ENCODE measurements around the gene CALN1. TPM values are rescaled to one million over a fixed set of nuclear protein-coding genes. Genes with fewer than 3 reads are reported as not detected.

The CALN1 gene
- total RNA-seq, 1 donor from 2014 or later: not detected

DNA sequence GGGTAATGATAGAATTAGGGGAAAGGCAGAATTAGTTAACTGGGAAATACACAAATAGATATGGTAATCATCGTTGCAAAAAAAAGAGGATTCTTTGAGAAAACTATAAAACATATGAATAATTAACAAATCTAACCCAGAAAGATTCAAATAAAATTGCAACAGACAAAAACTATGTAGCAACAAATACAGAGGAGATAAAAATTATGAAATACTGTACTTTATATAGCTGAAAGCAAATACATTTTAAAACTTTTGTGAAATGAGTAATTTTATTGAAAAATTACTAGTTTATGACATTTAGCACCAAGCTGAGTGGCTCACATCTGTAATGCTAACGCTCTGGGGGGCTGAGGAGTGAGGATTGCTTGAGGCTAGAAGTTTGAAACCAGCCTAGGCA is 356.7 kb downstream of the CALN1 start:
- DNase-seq (ENCODE audit: low read depth): no peak
- no peak overlapping the region for H3K4me3 ChIP-seq (ENCODE audit: low read depth, low read length)
- TF ChIP-seq, protein P1, sequence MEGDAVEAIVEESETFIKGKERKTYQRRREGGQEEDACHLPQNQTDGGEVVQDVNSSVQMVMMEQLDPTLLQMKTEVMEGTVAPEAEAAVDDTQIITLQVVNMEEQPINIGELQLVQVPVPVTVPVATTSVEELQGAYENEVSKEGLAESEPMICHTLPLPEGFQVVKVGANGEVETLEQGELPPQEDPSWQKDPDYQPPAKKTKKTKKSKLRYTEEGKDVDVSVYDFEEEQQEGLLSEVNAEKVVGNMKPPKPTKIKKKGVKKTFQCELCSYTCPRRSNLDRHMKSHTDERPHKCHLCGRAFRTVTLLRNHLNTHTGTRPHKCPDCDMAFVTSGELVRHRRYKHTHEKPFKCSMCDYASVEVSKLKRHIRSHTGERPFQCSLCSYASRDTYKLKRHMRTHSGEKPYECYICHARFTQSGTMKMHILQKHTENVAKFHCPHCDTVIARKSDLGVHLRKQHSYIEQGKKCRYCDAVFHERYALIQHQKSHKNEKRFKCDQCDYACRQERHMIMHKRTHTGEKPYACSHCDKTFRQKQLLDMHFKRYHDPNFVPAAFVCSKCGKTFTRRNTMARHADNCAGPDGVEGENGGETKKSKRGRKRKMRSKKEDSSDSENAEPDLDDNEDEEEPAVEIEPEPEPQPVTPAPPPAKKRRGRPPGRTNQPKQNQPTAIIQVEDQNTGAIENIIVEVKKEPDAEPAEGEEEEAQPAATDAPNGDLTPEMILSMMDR (conservative IDR thresholded peaks at IDR 0.05; ENCODE audit: low read depth, low read length): no peak

DNA sequence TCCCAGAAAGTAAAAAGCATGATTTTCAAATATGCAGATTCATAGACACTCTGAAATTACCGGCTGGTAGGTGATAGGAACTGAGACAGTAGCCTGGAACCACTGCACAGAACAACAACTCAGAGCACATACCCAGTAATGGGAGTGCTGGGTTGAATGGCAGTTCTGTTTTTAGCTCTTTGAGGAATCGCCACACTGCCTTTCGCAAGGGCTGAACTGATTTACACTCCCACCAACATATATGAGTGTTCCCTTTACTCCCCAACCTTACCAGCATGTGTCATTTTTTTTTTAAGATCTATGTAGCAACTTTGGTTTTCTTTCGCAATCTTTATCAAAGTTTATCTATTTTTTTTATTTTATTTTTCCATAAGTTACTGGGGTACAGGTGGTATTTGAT is 358.8 kb downstream of the CALN1 start:
- no peak for DNase-seq (ENCODE audit: low read depth)
- no peak overlapping the region for H3K4me3 ChIP-seq (ENCODE audit: low read depth, low read length)
- TF ChIP-seq, protein P1 (conservative IDR thresholded peaks at IDR 0.05; ENCODE audit: low read depth, low read length): no peak

DNA sequence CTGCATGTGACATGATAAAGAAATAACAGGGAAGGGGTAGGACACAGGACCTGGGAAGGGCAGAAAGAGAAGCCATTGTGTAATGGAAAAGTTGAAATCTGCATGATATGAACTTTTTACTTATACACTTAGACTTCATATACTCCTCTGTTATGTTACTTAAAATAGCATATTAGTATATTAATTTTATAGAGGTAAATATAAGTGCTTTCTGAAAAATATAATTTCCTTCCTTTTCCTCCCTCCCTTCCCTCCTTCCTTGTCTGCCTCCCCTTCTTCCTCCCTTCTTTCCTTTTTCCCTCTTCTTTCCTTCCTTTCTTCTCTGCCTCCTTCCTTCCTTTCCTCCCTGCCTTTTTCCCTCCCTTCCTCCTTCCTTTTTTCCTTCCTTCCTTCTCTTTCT is 363.7 kb downstream of the CALN1 start:
- H3K4me3 ChIP-seq (ENCODE audit: low read depth, low read length): no peak overlapping the region
- TF ChIP-seq, protein P1 (conservative IDR thresholded peaks at IDR 0.05; ENCODE audit: low read depth, low read length): no peak
- DNase-seq (ENCODE audit: low read depth): no peak

DNA sequence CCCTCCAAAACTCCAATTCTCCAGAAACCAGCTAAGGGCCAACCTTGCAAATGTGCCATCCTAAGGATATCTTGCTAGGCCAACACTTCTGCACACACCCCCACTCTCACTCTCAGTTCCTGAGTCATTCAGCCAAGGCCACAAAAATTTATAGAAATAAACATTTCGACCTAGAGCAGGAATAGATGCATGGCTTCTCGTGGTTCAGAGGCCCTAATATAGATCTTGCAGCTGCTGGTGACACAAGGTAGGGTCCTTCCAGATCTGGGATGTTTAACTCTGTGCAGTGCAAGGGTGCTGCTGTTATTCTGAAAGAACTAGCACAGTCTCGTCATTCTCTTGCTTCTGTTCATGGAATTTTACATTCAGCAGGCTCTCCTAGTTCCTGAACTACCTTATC is 369.3 kb downstream of the CALN1 start:
- TF ChIP-seq, protein P1 (conservative IDR thresholded peaks at IDR 0.05; ENCODE audit: low read depth, low read length): no peak
- DNase-seq (ENCODE audit: low read depth): no peak
- no peak overlapping the region for H3K4me3 ChIP-seq (ENCODE audit: low read depth, low read length)

DNA sequence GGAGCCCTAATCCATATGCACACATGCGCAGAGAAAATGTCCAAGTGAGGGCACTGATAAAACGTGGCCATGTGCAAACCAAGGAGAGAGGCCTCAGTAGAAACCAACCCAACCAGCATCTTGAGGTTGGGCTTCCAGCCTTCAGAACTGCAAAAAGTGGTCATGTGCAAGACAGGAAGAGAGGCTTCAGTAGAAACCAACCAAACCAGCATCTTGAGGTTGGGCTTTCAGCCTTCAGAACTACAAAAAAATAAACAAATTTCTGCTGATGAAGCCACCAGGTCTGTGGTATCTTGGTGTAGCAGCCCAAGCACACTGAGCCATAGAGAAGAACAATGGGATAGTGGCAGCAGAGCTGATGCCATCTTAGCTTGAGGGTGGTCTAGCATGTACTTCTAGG is 371.5 kb downstream of the CALN1 start:
- no peak for DNase-seq (ENCODE audit: low read depth)
- no peak overlapping the region for H3K4me3 ChIP-seq (ENCODE audit: low read depth, low read length)
- TF ChIP-seq, protein P1 (conservative IDR thresholded peaks at IDR 0.05; ENCODE audit: low read depth, low read length): no peak

DNA sequence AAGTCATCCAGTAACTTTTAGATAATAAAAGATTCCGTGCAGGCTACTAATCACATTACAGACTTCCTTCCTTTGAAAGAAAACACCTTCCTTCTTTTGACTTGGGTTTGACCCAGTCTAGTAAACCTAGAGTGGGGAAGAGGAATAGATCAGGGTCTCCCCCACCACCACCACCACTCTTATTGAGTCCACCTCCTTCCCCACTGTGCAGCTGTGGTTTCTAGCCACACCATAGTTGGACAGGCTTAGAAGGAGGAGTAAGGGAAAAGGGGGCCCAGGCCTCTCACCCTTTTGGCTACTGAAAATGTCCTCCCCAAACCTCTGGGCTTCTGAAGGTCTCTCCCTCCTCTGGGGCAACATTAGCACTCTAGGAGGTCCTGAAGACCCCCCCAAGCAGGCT is 372.7 kb downstream of the CALN1 start:
- DNase-seq (ENCODE audit: low read depth): no peak
- TF ChIP-seq, protein P1 (conservative IDR thresholded peaks at IDR 0.05; ENCODE audit: low read depth, low read length): no peak

DNA sequence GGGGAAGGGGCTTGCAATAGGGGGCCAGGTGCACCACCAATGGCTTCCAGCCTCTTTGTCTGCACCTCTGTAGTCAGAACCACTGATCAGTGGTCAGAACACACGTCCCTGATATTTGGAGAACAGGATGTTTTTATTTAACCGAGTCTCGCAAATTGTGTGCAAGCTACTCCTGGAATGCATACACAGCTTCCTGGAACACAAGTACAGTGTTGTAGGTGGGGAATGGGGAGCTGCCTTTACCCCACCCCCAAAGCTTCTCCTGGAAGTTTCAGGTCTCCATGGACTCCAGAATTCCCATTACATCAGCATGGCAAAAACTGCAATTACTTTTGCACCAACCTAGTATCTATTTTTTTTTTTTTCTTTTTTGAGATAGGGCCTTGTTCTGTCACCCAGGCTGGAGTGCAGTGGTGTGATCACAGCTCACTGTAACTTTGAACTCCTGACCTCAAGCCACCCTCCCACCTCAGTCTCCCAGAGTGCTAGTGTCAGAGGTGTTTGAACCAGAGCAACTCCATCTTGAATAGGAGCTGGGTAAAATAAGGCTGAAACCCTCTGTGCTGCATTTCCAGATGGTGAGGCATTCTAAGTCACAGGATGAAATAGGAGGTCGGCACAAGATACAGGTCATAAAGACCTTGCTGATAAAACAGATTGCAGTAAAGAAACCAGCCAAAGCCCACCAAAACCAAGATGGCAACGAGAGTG is 374.0 kb downstream of the CALN1 start:
- H3K4me3 ChIP-seq (ENCODE audit: low read depth, low read length): no peak overlapping the region
- TF ChIP-seq, protein P1 (conservative IDR thresholded peaks at IDR 0.05; ENCODE audit: low read depth, low read length): no peak
- no peak for DNase-seq (ENCODE audit: low read depth)

More for the DNA sequence above, 372.7 kb downstream of the CALN1 start:
- no peak overlapping the region for H3K4me3 ChIP-seq (ENCODE audit: low read depth, low read length)

Measured in epithelial cell of proximal tubule (primary cell).